ENCODE measurements around the gene HOXC5. TPM values are rescaled to one million over a fixed set of nuclear protein-coding genes. Genes with fewer than 3 reads are reported as not detected.

The HOXC5 gene
- total RNA-seq, 1 experiment from 2014 or later, result 1.1 TPM

DNA sequence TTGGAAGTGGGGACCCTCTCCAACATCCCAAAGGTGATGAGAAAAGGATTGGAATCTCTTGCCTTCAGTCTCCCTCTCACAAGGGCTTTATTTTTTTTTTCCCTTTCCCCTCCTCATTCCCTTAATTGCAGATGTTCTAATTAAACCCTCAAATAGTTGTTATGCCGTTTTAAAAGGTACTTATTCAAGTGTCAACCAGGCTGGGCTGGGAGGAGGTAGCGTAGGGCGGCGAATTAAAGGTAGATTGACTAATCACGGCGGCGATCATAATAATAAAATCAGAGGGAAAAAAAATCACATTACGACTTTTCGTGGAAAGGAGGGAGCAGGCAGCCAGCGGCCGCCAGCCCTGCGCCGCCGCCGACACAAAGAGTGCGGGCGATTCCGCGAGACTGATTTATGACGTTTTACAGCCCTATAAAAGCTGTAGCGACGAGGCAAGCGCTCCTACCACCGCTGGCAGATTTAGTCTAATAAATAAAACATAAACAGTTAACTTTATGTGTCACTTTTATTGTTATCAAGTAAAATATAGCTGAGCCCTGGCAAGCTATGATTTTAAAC lies 19.1 kb downstream of the HOXC5 start:
- H3K4me2 ChIP-seq (ENCODE audit: low read length), result no peak overlapping the region
- no peaks in the 10 kb centered on the region for H3K9me2 ChIP-seq (ENCODE audit: insufficient read depth)
- no peaks in the 10 kb centered on the region for H3K27me3 ChIP-seq (ENCODE audit: insufficient read depth, low read length)
- no peaks in the 10 kb centered on the region for H3K4me1 ChIP-seq (ENCODE audit: control insufficient read depth in 1 of 2, insufficient read depth in 2 of 2, low read length in 2 of 2)
- DNase-seq (ENCODE audit: low read depth, low spot score), result no peak
- ChIA-PET CTCF (interaction anchor here (1.3 kb wide), 1 partner anchor 19 kb away, joined by 5 read pairs; the partner anchor contains the start of gene HOXC5), POLR2A (interaction anchor here (0.6 kb wide), 1 partner anchor 34 kb away, joined by 3 read pairs; no protein-coding TSS in a partner anchor), RAD21 (ENCODE audit: low non-redundant PET in 1 of 2, low total read pairs in 2 of 2, uncharacterized antibody in 2 of 2, unreplicated experiment in 2 of 2) (no interaction called here)
- no TSS peak for BruUV-seq (replicated peaks)
- intact Hi-C loops (cut with micrococcal nuclease), result no loop called here
- no peak overlapping the region for H2AFZ ChIP-seq (ENCODE audit: low read depth, low read length, poor library complexity, severe bottlenecking)
- no peak overlapping the region for H3K9ac ChIP-seq (ENCODE audit: low read length)
- ATAC-seq, result no peak
- TF ChIP-seq FOSL1 (IDR thresholded peaks at IDR 0.05; ENCODE audit: low read depth) (no peak), ZFX (IDR thresholded peaks at IDR 0.05) (no peak), YY1 (IDR thresholded peaks at IDR 0.05; ENCODE audit: extremely low read depth, insufficient replicate concordance, low read depth, low read length) (no peak), SRF (IDR thresholded peaks at IDR 0.05; ENCODE audit: low read depth) (no peak), ELF1 (IDR thresholded peaks at IDR 0.05; ENCODE audit: borderline replicate concordance, low read depth) (no peak), JUND (IDR thresholded peaks at IDR 0.05) (no peak), ZNF274 (IDR thresholded peaks at IDR 0.05; ENCODE audit: low read depth, low read length) (no peak)
- TF ChIP-seq, protein P1, sequence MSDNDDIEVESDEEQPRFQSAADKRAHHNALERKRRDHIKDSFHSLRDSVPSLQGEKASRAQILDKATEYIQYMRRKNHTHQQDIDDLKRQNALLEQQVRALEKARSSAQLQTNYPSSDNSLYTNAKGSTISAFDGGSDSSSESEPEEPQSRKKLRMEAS (IDR thresholded peaks at IDR 0.05), result no peak
- TF ChIP-seq, protein P2, sequence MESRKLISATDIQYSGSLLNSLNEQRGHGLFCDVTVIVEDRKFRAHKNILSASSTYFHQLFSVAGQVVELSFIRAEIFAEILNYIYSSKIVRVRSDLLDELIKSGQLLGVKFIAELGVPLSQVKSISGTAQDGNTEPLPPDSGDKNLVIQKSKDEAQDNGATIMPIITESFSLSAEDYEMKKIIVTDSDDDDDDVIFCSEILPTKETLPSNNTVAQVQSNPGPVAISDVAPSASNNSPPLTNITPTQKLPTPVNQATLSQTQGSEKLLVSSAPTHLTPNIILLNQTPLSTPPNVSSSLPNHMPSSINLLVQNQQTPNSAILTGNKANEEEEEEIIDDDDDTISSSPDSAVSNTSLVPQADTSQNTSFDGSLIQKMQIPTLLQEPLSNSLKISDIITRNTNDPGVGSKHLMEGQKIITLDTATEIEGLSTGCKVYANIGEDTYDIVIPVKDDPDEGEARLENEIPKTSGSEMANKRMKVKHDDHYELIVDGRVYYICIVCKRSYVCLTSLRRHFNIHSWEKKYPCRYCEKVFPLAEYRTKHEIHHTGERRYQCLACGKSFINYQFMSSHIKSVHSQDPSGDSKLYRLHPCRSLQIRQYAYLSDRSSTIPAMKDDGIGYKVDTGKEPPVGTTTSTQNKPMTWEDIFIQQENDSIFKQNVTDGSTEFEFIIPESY (IDR thresholded peaks at IDR 0.05; ENCODE audit: extremely low read depth, insufficient replicate concordance, low read length), result no peak
- H3K4me3 ChIP-seq (replicated peaks in 1 of 2; ENCODE audit: low read depth in 1 of 2, low read length in 2 of 2), result no peak overlapping the region
- H4K20me1 ChIP-seq (ENCODE audit: insufficient read depth), result no peaks in the 10 kb centered on the region
- no peaks in the 10 kb centered on the region for H3K36me3 ChIP-seq (ENCODE audit: control insufficient read depth in 1 of 2, insufficient read depth in 2 of 2, low read length in 2 of 2)
- no peaks in the 10 kb centered on the region for H3K9me3 ChIP-seq (ENCODE audit: control insufficient read depth in 1 of 2, insufficient read depth in 1 of 2, low read depth in 1 of 2, low read length in 2 of 2)
- H3K27ac ChIP-seq (ENCODE audit: low read depth, low read length), result no peak overlapping the region
- H3K79me2 ChIP-seq (ENCODE audit: insufficient read depth, low read length), result no peaks in the 10 kb centered on the region

Data from HCT116 (cell line).